ENCODE data around the gene NLRC5.
A peak's percentile ranks its signal among the peaks of the same experiment; 100 is the strongest.
"Not testable (repeated sequence)": the region's sequence is repeated elsewhere in the genome, so short reads cannot be mapped to it uniquely, and the experiment has no call there.

NLRC5 gene

DNA sequence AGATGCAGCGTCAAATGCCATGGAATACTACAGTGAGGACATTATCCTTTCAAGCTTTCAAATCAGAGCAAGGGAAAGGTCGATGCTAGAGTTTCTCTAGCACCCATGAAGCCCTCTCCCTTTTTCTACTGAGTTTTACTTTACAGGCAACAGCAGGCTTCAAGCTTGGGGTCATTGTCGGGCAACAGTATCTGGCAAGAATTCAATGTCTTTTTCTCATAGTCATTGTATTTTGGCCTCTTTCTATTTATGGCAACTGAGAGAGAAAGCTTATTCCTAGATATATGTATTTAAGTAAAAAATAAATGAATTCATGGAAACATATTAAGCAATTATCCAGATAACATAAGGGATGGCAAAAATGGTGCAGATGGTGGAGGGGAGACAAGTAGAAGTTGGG lies 28.0 kb upstream of the NLRC5 start:
- no peak for DNase-seq

DNA sequence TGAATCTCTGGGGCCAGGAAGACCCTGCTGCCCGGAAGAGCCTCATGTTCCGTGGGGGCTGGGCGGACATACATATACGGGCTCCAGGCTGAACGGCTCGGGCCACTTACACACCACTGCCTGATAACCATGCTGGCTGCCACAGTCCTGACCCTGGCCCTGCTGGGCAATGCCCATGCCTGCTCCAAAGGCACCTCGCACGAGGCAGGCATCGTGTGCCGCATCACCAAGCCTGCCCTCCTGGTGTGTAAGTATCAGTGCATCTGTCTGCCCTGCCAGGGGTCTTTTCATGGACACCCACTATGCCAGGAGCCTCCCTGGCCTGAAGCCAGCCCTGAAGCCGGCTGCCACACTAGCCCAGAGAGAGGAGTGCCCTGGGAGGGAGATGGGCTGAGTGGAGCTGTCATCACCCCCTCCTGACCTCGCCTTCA lies 27.5 kb upstream of the NLRC5 start, which contains the start of gene CETP:
TSS of gene CETP (plus strand) at position 100 of the 431 bp plus-strand sequence. CDS start at position 130, 30 bp downstream.
- no peak for DNase-seq

GRCh38 chr16:56964243-56965148 lies 24.9 kb upstream of the NLRC5 start:
- peak; percentile 84 to 97 (median 96) for DNase-seq

GRCh38 chr16:56965149-56966092 lies 23.9 kb upstream of the NLRC5 start:
- no peak for DNase-seq

GRCh38 chr16:56966093-56966475 lies 23.3 kb upstream of the NLRC5 start:
- DNase-seq, result no peak

DNA sequence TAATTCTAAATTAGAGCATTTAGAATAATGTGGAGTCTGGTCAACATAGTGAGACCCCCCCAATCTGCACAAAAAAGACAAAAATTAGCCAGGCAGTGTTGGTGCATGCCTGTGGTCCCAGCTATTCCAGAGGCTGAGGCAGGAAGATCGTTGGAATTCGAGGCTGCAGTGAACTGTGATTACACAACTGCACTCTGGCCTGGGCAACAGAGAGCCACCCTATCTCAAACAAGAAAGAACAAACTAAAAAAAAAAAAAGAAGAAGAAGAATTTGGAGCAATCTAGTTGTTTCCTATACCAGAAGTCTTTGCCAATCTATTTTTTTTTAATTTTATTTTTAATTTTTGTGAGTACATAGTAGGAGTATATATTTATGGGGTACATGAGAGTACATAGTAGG lies 21.6 kb upstream of the NLRC5 start:
- DNase-seq, result no peak

DNA sequence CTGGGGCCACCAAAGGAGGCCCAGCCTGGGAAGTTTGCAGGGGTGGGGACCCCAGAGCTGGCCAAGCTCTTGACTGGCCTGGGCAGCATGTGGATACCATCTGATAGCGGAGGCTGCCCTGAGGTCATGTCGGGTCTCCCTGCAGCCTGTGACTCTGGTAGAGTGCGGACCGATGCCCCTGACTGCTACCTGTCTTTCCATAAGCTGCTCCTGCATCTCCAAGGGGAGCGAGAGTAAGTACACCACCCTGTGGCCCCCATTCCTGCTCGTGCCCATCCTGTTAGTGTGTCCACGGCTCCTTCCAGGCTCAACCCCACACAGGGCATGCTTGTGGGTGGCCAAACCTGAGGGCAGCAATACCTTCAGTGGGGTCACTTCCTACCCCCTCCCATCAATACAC lies 19.6 kb upstream of the NLRC5 start:
- DNase-seq, result no peak

DNA sequence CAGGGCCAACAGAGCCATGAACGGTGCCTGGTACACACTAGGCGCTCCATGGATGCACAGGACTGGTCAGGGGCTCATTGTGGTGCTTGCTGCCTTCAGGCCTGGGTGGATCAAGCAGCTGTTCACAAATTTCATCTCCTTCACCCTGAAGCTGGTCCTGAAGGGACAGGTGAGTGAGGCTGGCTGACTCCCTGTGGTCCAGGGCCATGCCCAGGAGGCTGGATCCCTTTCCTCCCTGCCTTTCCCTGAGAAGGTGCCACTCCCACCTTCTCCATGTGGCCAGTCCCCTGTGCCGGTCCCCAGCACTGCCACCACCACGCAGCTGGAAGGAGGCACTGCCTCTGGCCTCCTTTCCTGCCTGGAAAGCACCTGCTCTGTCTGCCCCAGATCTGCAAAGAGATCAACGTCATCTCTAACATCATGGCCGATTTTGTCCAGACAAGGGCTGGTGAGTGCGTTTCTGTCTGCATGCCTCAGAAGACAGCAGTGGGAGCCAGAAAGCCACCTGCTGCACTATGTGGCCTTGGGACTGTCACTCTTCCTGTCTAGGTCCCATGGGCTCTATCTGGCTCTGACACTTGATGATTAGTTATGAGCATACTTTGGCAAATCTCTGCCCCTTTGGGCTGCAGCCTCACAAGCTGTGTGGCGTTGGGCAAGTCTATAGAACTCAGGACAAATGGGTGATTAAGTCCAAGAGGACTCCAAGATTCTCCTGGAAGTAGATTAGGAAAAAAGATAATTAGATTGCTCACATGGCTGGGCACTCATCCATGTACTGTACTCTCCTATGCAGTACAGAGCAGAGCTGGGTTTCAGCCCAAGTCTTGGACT lies 18.2 kb upstream of the NLRC5 start:
- DNase-seq, result no peak

GRCh38 chr16:56971768-56972043 lies 17.7 kb upstream of the NLRC5 start:
- no peak for DNase-seq

GRCh38 chr16:56972403-56973293 lies 16.7 kb upstream of the NLRC5 start:
- no peak for DNase-seq

GRCh38 chr16:56973294-56973689 lies 16.1 kb upstream of the NLRC5 start:
- no peak for DNase-seq

DNA sequence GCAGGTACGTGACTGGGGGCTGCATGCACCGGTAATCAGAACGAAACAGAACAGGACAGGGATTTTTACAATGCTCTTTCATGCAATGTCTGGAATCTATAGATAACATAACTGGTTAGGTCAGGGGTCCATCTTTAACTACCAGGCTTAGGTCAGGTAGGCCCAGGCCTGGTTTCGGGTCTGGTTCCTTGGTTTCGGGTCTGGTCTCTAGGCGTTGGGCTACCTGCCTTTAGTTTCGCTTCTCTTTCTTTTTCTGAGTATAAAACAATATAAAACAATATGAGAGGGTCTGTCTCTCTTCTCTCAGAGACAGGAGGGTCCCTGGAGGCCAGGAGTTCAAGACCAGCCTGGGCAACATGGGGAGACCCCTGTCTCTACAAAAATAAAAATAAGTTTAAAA lies 15.5 kb upstream of the NLRC5 start:
- not testable (repeated sequence) for DNase-seq

GRCh38 chr16:56974549-56975300 lies 14.6 kb upstream of the NLRC5 start:
- no peak for DNase-seq

GRCh38 chr16:56975714-56976113 lies 13.6 kb upstream of the NLRC5 start:
- DNase-seq, result no peak

- DNase-seq, result no peak
These were observed 12.1 kb upstream of the NLRC5 start for GRCh38 chr16:56977216-56977615.

DNA sequence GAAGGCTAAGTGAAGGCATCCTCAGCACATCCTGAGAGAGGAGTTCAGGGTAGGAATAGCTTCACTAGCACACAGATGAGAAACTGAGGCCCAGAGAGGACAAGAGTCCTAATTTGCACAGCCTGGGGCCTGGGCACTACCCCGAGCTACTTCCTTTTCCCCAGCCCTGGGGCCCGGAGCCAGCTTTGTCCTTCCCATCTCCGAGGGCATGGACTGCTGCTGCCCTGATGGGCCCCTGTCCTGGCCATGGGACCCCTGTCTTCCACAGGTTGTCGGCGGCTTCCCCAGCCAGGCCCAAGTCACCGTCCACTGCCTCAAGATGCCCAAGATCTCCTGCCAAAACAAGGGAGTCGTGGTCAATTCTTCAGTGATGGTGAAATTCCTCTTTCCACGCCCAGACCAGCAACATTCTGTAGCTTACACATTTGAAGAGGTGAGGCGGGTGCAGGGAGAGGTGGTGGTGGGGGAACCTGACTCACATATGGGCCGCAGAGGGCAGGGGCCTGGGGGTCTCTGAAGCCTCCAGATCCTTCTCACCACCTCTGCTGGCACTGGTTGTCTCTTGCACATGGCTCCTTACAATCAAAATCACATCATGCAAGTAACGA lies 11.4 kb upstream of the NLRC5 start:
- no peak for DNase-seq

DNA sequence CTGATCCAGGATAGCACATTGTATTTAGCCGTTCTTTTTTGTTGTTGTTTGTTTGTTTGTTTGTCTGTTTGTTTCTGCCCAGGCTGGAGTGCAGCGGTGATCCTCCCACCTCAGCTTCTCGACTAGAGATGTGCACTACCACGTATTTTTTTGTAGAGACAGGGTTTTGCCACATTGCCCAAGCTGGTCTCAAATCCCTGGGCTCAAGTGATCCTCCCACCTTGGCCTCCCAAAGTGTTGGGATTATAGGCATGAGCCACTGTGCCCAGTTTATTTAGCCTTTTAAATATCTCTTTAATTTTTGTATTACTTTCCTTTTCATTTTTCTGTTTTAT lies 9.2 kb upstream of the NLRC5 start:
- DNase-seq, result no peak

DNA sequence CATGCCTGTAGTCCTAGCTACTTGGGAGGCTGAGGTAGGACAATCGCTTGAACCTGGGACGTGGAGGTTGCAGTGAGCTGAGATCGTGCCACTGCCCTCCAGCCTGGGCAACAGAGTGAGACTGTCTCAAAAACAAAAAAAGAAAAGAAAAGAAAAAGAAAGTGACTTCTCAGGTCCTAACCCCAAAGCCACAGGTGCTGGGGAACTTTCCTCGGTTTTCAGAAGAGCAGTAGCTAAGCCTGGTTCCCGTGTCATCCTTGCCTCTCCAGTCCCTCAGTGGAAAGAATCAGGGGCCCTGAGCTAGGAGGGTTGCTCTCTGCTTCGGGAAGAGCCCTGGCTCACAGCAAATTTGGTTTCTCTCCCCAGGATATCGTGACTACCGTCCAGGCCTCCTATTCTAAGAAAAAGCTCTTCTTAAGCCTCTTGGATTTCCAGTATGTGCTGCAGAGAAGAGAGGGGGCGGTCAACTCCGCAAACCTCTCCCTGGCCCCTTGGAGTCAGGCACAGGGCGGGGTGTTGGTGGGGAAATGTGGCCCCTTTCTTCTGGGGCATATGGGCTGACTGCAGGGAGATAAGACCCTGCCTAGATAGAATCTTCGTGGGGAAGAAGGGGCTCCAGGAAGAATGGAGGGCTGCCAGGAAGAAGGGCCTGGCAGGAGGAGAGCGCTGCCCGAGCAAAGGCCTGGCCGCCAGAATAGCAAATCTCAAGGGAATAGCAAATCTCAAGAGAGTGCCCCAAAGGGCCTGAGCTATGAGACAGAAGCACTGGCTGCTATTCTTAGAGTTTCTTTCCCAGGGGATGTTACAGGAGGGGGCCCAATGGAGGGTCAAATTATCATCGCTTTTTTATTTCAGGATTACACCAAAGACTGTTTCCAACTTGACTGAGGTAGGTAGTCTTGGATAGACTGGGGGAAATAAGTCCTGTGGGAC lies 8.3 kb upstream of the NLRC5 start:
- no peak for DNase-seq

GRCh38 chr16:56981729-56982271 lies 7.6 kb upstream of the NLRC5 start:
- DNase-seq, result no peak
